Measurements from ENCODE around the gene PLA1A. TPM values are rescaled to one million over a fixed set of nuclear protein-coding genes. Genes with fewer than 3 reads are reported as not detected.
A peak's percentile ranks its signal among the peaks of the same experiment; 100 is the strongest.

Gene PLA1A
- total RNA-seq, 6 experiments from 2014 or later = 9.9 to 30.2 (median 15.9) TPM

- intact Hi-C loops (cut with DNase I) = no loop called here
- WGBS (ENCODE audit: insufficient coverage, low coverage, low lambda C conversion rate, missing lambda C conversion rate) = 71% methylated on average over 3 of the region's 3 CpGs
- no peak overlapping the region for H3K27ac ChIP-seq
Measured at GRCh38 chr3:119557877-119558269, 39.8 kb upstream of the PLA1A start.

GRCh38 chr3:119558626-119559317 lies 38.9 kb upstream of the PLA1A start:
- Histone ChIP-seq H3K9me3 (no peaks in the 10 kb centered on the region), H3K4me3 (no peak overlapping the region), H3K27ac (no peak overlapping the region), H3K36me3 (no peaks in the 10 kb centered on the region), H3K27me3 (no peaks in the 10 kb centered on the region), H3K4me1 (peaks cover 0 to 5% (median 0%) of the 10 kb centered on the region in 4 donors)
- WGBS (ENCODE audit: insufficient coverage, low coverage, low lambda C conversion rate, missing lambda C conversion rate) = 77% methylated on average over 9 of the region's 9 CpGs
- DNase-seq (no peak), ATAC-seq (no peak)
- no peak for TF ChIP-seq POLR2A (IDR thresholded peaks at IDR 0.05)
- no peak for TF ChIP-seq CTCF (IDR thresholded peaks at IDR 0.05)
- intact Hi-C loops (cut with DNase I) = no loop called here

More at GRCh38 chr3:119557877-119558269, 39.8 kb upstream of the PLA1A start:
- Histone ChIP-seq H3K27me3 (no peaks in the 10 kb centered on the region), H3K4me3 (no peak overlapping the region), H3K36me3 (no peaks in the 10 kb centered on the region), H3K4me1 (peaks cover 0 to 5% (median 0%) of the 10 kb centered on the region in 4 donors), H3K9me3 (no peaks in the 10 kb centered on the region)
- ATAC-seq (no peak), DNase-seq (no peak)
- TF ChIP-seq CTCF (IDR thresholded peaks at IDR 0.05) = no peak
- no peak for TF ChIP-seq POLR2A (IDR thresholded peaks at IDR 0.05)

GRCh38 chr3:119559441-119559963 lies 38.2 kb upstream of the PLA1A start, which contains the start of gene CD80:
TSS of gene CD80 (minus strand) at chr3:119559614. CDS start at chr3:119557728, 1,886 bp downstream.
- 11% methylated on average over 5 of the region's 7 CpGs for WGBS (ENCODE audit: insufficient coverage, low coverage, low lambda C conversion rate, missing lambda C conversion rate)
- Histone ChIP-seq H3K27ac (no peak within 1 kb of the TSS), H3K36me3 (no peaks in the 10 kb centered on the region), H3K27me3 (no peaks in the 10 kb centered on the region), H3K4me1 (peaks cover 0 to 5% (median 0%) of the 10 kb centered on the region in 4 donors), H3K4me3 (no peak within 1 kb of the TSS), H3K9me3 (no peaks in the 10 kb centered on the region)
- intact Hi-C loops (cut with DNase I) = no loop called here
- peak; percentile 90 to 94 (median 92) for ATAC-seq
- peak in 2 of 3 donors; percentile 52 to 62 for DNase-seq
- TF ChIP-seq CTCF (IDR thresholded peaks at IDR 0.05) (peak; percentile 33 to 52 (median 48)), POLR2A (IDR thresholded peaks at IDR 0.05) (peak; percentile 11)

GRCh38 chr3:119560160-119560559 lies 37.5 kb upstream of the PLA1A start:
- Histone ChIP-seq H3K27ac (no peak overlapping the region), H3K9me3 (no peaks in the 10 kb centered on the region), H3K27me3 (no peaks in the 10 kb centered on the region), H3K4me3 (no peak overlapping the region), H3K36me3 (no peaks in the 10 kb centered on the region), H3K4me1 (peaks cover 0 to 5% (median 0%) of the 10 kb centered on the region in 4 donors)
- intact Hi-C loops (cut with DNase I) = no loop called here
- DNase-seq (no peak), ATAC-seq (no peak)
- TF ChIP-seq CTCF (IDR thresholded peaks at IDR 0.05) (no peak), POLR2A (IDR thresholded peaks at IDR 0.05) (no peak)
- 81% methylated on average over 5 of the region's 5 CpGs for WGBS (ENCODE audit: insufficient coverage, low coverage, low lambda C conversion rate, missing lambda C conversion rate)
